B cell (primary cell): ENCODE data around the gene PTS. TPM values are rescaled to one million over a fixed set of nuclear protein-coding genes. Genes with fewer than 3 reads are reported as not detected.

ENCODE experiments used
- ATAC-seq: fragments of 200-7000 bp; cut with Tn5 transposase; one replicate; pipeline ENCODE4 v1.10.0; 2021; ENCODE audit warnings: low read depth, mild to moderate bottlenecking, moderate number of reproducible peaks, moderate library complexity
- CTCF ChIA-PET: fragments of 350-600 bp; sonication (Branson Sonifier 250); formaldehyde crosslinking; loops from one replicate; lab custom pipeline; 2021; ENCODE audit warnings: antibody characterized with exemption, inconsistent platforms; lab: Charles Lee
- POLR2A ChIA-PET: fragments of 350-600 bp; sonication (Branson Sonifier 250); formaldehyde crosslinking; loops from one replicate; lab custom pipeline; 2021; ENCODE audit warnings: antibody characterized with exemption; lab: Charles Lee
- DNase-seq: peaks from one replicate; pipeline ENCODE4 v3.0.0; 2013
- H2AFZ ChIP-seq: 2 replicates; pipeline ENCODE4 v1.6.1; 2012; ENCODE audit warnings: mild to moderate bottlenecking, low read depth, low read length; ENCODE audit not compliant: insufficient read depth, poor library complexity, severe bottlenecking
- H3K27ac ChIP-seq, 2 donors: 1 replicate in 1 of 2; 2 replicates in 1 of 2; pipeline ENCODE4 v1.5.1; 2012 to 2013; ENCODE audit warnings: low read length in 2 of 2, mild to moderate bottlenecking in 2 of 2, moderate library complexity in 1 of 2
- H3K27me3 ChIP-seq, 4 experiments: fragments of 200-600 bp in 1 of 4; sonication (generic) in 1 of 4; replicated peaks in 1 of 4; 1 replicate in 2 of 4; 2 replicates in 2 of 4; pipeline versions ENCODE4 v1.6.1 to v1.7.0; 2013 to 2016; ENCODE audit warnings: low read length in 3 of 4, mild to moderate bottlenecking in 2 of 4, mixed read lengths in 1 of 4, moderate library complexity in 1 of 4; ENCODE audit not compliant: insufficient read depth in 4 of 4, control insufficient read depth in 3 of 4; ENCODE audit errors: control extremely low read depth in 1 of 4
- H3K36me3 ChIP-seq, 2 experiments: replicated peaks in 1 of 2; 1 replicate in 1 of 2; 2 replicates in 1 of 2; pipeline versions ENCODE4 v1.6.1 to v1.7.1; 2013; ENCODE audit warnings: low read length in 1 of 2; ENCODE audit not compliant: insufficient read depth in 2 of 2, control insufficient read depth in 1 of 2; ENCODE audit errors: control extremely low read depth in 1 of 2, extremely low read depth in 1 of 2
- H3K4me1 ChIP-seq, 2 donors: fragments of 200-600 bp in 1 of 2; sonication (generic) in 1 of 2; 1 replicate in 1 of 2; 2 replicates in 1 of 2; pipeline versions ENCODE4 v1.5.1 to v1.6.1; 2013 to 2017; ENCODE audit warnings: low read length in 2 of 2; ENCODE audit not compliant: control insufficient read depth in 2 of 2, insufficient read depth in 2 of 2
- H3K4me2 ChIP-seq: replicated peaks from 2 replicates; pipeline ENCODE3; 2012; ENCODE audit warnings: mild to moderate bottlenecking, low read depth, low read length; ENCODE audit not compliant: poor library complexity, severe bottlenecking
- H3K4me3 ChIP-seq, 5 experiments: fragments of 200-600 bp in 1 of 5; sonication (generic) in 1 of 5; 1 replicate in 3 of 5; 2 replicates in 2 of 5; pipeline versions ENCODE4 v1.5.1 to v1.7.0; 2011 to 2016; ENCODE audit warnings: low read length in 4 of 5, mild to moderate bottlenecking in 4 of 5, low read depth in 2 of 5, control low read depth in 1 of 5, moderate library complexity in 1 of 5; ENCODE audit not compliant: insufficient read depth in 1 of 5; ENCODE audit errors: control extremely low read depth in 1 of 5, extremely low read depth in 1 of 5
- H3K79me2 ChIP-seq: fragments of 200-600 bp; sonication (generic); one replicate; pipeline ENCODE4 v1.6.0; 2016; ENCODE audit warnings: low read length; ENCODE audit not compliant: control insufficient read depth, insufficient read depth
- H3K9ac ChIP-seq: fragments of 200-600 bp; sonication (generic); 2 replicates; pipeline ENCODE4 v1.6.1; 2017; ENCODE audit warnings: mild to moderate bottlenecking, low read length, moderate library complexity
- H3K9me3 ChIP-seq, 3 donors: one replicate each; pipeline versions ENCODE4 v1.6.1 to v1.7.1; 2013; ENCODE audit warnings: low read length in 2 of 3; ENCODE audit not compliant: control insufficient read depth in 2 of 3, insufficient read depth in 1 of 3; ENCODE audit errors: control extremely low read depth in 1 of 3
- H4K20me1 ChIP-seq: 2 replicates; pipeline ENCODE4 v1.6.0; 2012; ENCODE audit warnings: mild to moderate bottlenecking, low read length; ENCODE audit not compliant: insufficient read depth, control insufficient read depth, poor library complexity, severe bottlenecking
- H3K27ac Mint-ChIP-seq: one replicate; pipeline ENCODE4 v1.8.0; 2021; ENCODE audit warnings: mixed read lengths
- H3K27me3 Mint-ChIP-seq: one replicate; pipeline ENCODE4 v1.8.0; 2021; ENCODE audit warnings: mixed read lengths
- H3K4me1 Mint-ChIP-seq: one replicate; pipeline ENCODE4 v1.8.0; 2021; ENCODE audit warnings: mixed read lengths
- H3K4me3 Mint-ChIP-seq: one replicate; pipeline ENCODE4 v1.8.0; 2021; ENCODE audit warnings: mixed read lengths
- H3K9me3 Mint-ChIP-seq: one replicate; pipeline ENCODE4 v1.8.0; 2022; ENCODE audit warnings: mixed read lengths; ENCODE audit not compliant: insufficient read depth
- EZH2 ChIP-seq: IDR thresholded peaks from 2 replicates; pipeline ENCODE4 v1.6.1; 2012; ENCODE audit warnings: borderline replicate concordance, low read depth, mild to moderate bottlenecking, moderate library complexity, low read length; ENCODE audit not compliant: insufficient read depth, poor library complexity, severe bottlenecking
- WGBS: methylation state at CpG from one replicate; pipeline ENCODE4 v1.1.5; 2013; ENCODE audit warnings: missing lambda C conversion rate; ENCODE audit not compliant: insufficient coverage; 5-methylcytosine and 5-hydroxymethylcytosine counted together
- intact Hi-C: fragments of 100-400 bp; cut with micrococcal nuclease; formaldehyde crosslinking; loops from one replicate; pipeline ENCODE4 v1.10.0; 2022
- polyA plus RNA-seq: library from polyadenylated mRNA; depleted of rRNA; stranded (reverse); fragments of >200 nt; gene quantifications from 2 replicates; pipeline ENCODE4 v1.2.3, GENCODE V29; 2012
- total RNA-seq, 2 donors: library from RNA; stranded (reverse); fragments of 120-200 nt in 1 of 2; gene quantifications; 1 replicate in 1 of 2; 2 replicates in 1 of 2; pipeline versions ENCODE4 v1.2.3 to v1.2.4, GENCODE V29; 2013 to 2022
- TF ChIP-seq, protein P1 (sequence below): fragments of 200-600 bp; IDR thresholded peaks from one replicate; pipeline ENCODE4 v1.8.0; 2022; ENCODE audit warnings: antibody characterized with exemption, mild to moderate bottlenecking

Gene PTS
- total and polyA plus RNA-seq, 2 donors (not counting 1 experiment from before 2014, with no cell fraction given): 36.2 to 36.9 TPM

DNA sequence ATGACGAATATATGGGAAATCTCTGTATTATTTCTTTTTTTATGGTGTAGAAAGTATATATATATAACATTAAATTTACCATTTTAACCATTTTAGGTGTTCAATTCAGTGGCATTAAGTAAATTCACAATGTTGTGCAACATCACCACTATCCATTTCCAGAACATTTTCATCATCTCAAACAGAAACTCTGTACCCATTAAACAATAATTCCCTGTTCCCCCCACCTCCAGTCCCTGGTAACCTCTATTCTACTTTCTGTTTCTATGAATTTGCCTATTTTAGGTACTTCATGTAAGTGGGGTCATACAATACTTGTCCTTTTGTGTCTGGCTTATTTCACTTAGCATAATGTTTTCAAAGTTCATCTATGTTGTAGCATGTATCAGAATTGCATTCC lies 15.3 kb upstream of the PTS start:
- no peak for DNase-seq
- CTCF ChIA-PET: no interaction called here
- no peak overlapping the region for H3K4me3 Mint-ChIP-seq
- no peaks in the 10 kb centered on the region for H4K20me1 ChIP-seq
- POLR2A ChIA-PET: no interaction called here
- H3K9ac ChIP-seq: no peak overlapping the region
- no peak overlapping the region for H3K27ac ChIP-seq
- ATAC-seq: no peak
- intact Hi-C loops: no loop called here
- WGBS: no CpG with 5 or more reads among the region's 1 CpG
- H3K27me3 Mint-ChIP-seq: peaks cover 18% of the 10 kb centered on the region
- peaks cover 0 to 2% (median 0%) of the 10 kb centered on the region in 3 donors for H3K9me3 ChIP-seq
- no peak overlapping the region for H3K27ac Mint-ChIP-seq
- H3K27me3 ChIP-seq: peaks cover 0 to 2% (median 0%) of the 10 kb centered on the region in 4 experiments
- TF ChIP-seq EZH2: no peak
- TF ChIP-seq, protein P1, sequence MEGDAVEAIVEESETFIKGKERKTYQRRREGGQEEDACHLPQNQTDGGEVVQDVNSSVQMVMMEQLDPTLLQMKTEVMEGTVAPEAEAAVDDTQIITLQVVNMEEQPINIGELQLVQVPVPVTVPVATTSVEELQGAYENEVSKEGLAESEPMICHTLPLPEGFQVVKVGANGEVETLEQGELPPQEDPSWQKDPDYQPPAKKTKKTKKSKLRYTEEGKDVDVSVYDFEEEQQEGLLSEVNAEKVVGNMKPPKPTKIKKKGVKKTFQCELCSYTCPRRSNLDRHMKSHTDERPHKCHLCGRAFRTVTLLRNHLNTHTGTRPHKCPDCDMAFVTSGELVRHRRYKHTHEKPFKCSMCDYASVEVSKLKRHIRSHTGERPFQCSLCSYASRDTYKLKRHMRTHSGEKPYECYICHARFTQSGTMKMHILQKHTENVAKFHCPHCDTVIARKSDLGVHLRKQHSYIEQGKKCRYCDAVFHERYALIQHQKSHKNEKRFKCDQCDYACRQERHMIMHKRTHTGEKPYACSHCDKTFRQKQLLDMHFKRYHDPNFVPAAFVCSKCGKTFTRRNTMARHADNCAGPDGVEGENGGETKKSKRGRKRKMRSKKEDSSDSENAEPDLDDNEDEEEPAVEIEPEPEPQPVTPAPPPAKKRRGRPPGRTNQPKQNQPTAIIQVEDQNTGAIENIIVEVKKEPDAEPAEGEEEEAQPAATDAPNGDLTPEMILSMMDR: no peak
- no peak overlapping the region for H3K4me2 ChIP-seq
- no peaks in the 10 kb centered on the region for H3K9me3 Mint-ChIP-seq
- H3K4me3 ChIP-seq: no peak overlapping the region
- H2AFZ ChIP-seq: no peak overlapping the region
- H3K4me1 Mint-ChIP-seq: peaks cover 8% of the 10 kb centered on the region
- no peaks in the 10 kb centered on the region for H3K4me1 ChIP-seq
- no peaks in the 10 kb centered on the region for H3K36me3 ChIP-seq
- no peaks in the 10 kb centered on the region for H3K79me2 ChIP-seq

DNA sequence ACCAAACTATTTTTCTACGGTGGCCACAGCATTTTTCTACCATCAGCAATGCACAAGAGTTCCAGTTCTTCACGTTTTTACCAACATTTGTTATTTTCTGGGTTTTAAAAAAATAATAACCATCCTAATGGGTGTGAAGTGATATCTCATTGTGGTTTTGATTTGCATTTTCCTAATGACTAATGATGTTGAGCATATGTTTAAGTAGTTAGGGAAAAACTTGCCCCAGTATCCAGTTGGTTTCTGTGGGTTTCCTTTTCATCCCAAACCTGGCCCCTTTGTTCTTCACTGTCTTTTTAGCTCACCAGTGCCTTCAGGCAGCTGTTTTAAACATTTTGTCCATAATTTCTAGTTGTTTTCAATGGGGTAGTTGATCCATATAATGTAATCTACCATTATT lies 14.7 kb upstream of the PTS start:
- Histone ChIP-seq H3K9me3 (peaks cover 0 to 2% (median 0%) of the 10 kb centered on the region in 3 donors), H3K9ac (no peak overlapping the region), H3K27me3 (peaks cover 0 to 2% (median 0%) of the 10 kb centered on the region in 4 experiments), H3K27ac (no peak overlapping the region), H3K4me1 (no peaks in the 10 kb centered on the region), H3K36me3 (no peaks in the 10 kb centered on the region), H3K4me3 (no peak overlapping the region), H3K4me2 (no peak overlapping the region), H3K79me2 (no peaks in the 10 kb centered on the region), H2AFZ (no peak overlapping the region), H4K20me1 (no peaks in the 10 kb centered on the region)
- H3K9me3 Mint-ChIP-seq: no peaks in the 10 kb centered on the region
- no peak overlapping the region for H3K27ac Mint-ChIP-seq
- DNase-seq (no peak), ATAC-seq (no peak)
- peaks cover 8% of the 10 kb centered on the region for H3K4me1 Mint-ChIP-seq
- WGBS: no CpG with 5 or more reads among the region's 2 CpGs
- CTCF ChIA-PET: interaction anchor here (1.0 kb wide), 1 partner anchor 69 kb away, joined by 3 read pairs; no protein-coding TSS in a partner anchor
- H3K4me3 Mint-ChIP-seq: no peak overlapping the region
- TF ChIP-seq EZH2: no peak
- TF ChIP-seq, protein P1: no peak
- peaks cover 18% of the 10 kb centered on the region for H3K27me3 Mint-ChIP-seq
- intact Hi-C loops: no loop called here
- POLR2A ChIA-PET: no interaction called here
